HUDEP-2 (cell line): Measurements from ENCODE around the gene SERPINB10.

Experiments used
- DNase-seq, 76 experiments: peaks; one replicate each; lab custom pipeline; 2025; ENCODE audit not compliant: unreplicated experiment in 76 of 76; lab: John Stamatoyannopoulos, UW

SERPINB10 gene

GRCh38 chr18:63979409-63979920 is 71.7 kb downstream of the SERPINB10 start:
- DNase-seq: peak in 20 of 76 experiments; percentile 1 to 42 (median 14)

GRCh38 chr18:63980027-63980426 is 72.3 kb downstream of the SERPINB10 start:
- no peak for DNase-seq

GRCh38 chr18:63980896-63981460 is 73.2 kb downstream of the SERPINB10 start:
- DNase-seq: no peak

- no peak for DNase-seq
Observed at GRCh38 chr18:63981719-63982118, 74.0 kb downstream of the SERPINB10 start.

DNA sequence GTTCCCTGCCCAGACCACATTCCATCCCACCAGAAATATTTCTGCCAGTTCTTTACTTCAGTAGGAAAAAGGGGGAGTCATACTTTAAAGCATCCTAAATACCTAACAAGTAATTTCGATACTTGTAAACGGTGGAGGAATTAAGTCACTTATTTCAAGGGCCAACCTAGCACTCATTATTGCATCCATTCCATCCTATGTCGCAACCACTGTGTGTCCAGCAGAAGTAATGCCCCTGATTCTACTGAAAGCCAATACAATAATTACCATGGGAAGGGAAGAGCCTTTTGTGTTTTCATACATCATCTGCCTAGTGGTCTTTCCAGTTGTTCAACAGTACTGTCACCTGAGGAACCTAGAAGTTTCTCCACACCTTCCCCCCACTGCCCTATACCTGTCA is 74.6 kb downstream of the SERPINB10 start:
- no peak for DNase-seq
